GM19468 (cell line): ENCODE measurements around the gene RAB11FIP3.
"Not testable (repeated sequence)": the region's sequence is repeated elsewhere in the genome, so short reads cannot be mapped to it uniquely, and the experiment has no call there.

Experiments
- ATAC-seq: cut with Tn5 transposase; IDR thresholded peaks from one replicate; pipeline ENCODE4 v1.9.1; 2021; ENCODE audit warnings: mild to moderate bottlenecking, moderate library complexity, moderate number of reproducible peaks; ENCODE audit not compliant: unreplicated experiment; ENCODE audit errors: extremely low read depth

Gene RAB11FIP3

GRCh38 chr16:459761-460160, 34.3 kb downstream of the RAB11FIP3 start:
- ATAC-seq, result no peak

- no peak for ATAC-seq
Observed at GRCh38 chr16:460787-461186, 35.3 kb downstream of the RAB11FIP3 start.

- no peak for ATAC-seq
Observed at GRCh38 chr16:463071-463470, 37.6 kb downstream of the RAB11FIP3 start.

- no peak for ATAC-seq
Observed at GRCh38 chr16:466651-467050, 41.2 kb downstream of the RAB11FIP3 start.

- not testable (repeated sequence) for ATAC-seq
Observed at GRCh38 chr16:467249-467871, 41.9 kb downstream of the RAB11FIP3 start.

GRCh38 chr16:468068-468821, 42.8 kb downstream of the RAB11FIP3 start:
- no peak for ATAC-seq

- not testable (repeated sequence) for ATAC-seq
Observed at GRCh38 chr16:469459-469858, 44.0 kb downstream of the RAB11FIP3 start.

- no peak for ATAC-seq
Observed at GRCh38 chr16:470418-470817, 45.0 kb downstream of the RAB11FIP3 start.

GRCh38 chr16:471353-472198, 46.1 kb downstream of the RAB11FIP3 start:
- no peak for ATAC-seq

- ATAC-seq, result no peak
Observed at GRCh38 chr16:472199-472504, 46.7 kb downstream of the RAB11FIP3 start.

GRCh38 chr16:473046-474043, 47.9 kb downstream of the RAB11FIP3 start:
- no peak for ATAC-seq

- no peak for ATAC-seq
Observed at GRCh38 chr16:474420-475122, 49.1 kb downstream of the RAB11FIP3 start.

- no peak for ATAC-seq
Observed at GRCh38 chr16:476039-476438, 50.6 kb downstream of the RAB11FIP3 start.

- ATAC-seq, result no peak
Observed at GRCh38 chr16:477301-478157, 52.1 kb downstream of the RAB11FIP3 start.

- not testable (repeated sequence) for ATAC-seq
Observed at GRCh38 chr16:478287-478686, 52.8 kb downstream of the RAB11FIP3 start.

GRCh38 chr16:482468-483185, 57.2 kb downstream of the RAB11FIP3 start:
- no peak for ATAC-seq

GRCh38 chr16:483341-484075, 58.1 kb downstream of the RAB11FIP3 start:
- no peak for ATAC-seq
